ENCODE data around the gene PPEF2.

GRCh38 chr4:75898536-75898935 lies 3.7 kb downstream of the PPEF2 start:
- TF ChIP-seq, protein P1, sequence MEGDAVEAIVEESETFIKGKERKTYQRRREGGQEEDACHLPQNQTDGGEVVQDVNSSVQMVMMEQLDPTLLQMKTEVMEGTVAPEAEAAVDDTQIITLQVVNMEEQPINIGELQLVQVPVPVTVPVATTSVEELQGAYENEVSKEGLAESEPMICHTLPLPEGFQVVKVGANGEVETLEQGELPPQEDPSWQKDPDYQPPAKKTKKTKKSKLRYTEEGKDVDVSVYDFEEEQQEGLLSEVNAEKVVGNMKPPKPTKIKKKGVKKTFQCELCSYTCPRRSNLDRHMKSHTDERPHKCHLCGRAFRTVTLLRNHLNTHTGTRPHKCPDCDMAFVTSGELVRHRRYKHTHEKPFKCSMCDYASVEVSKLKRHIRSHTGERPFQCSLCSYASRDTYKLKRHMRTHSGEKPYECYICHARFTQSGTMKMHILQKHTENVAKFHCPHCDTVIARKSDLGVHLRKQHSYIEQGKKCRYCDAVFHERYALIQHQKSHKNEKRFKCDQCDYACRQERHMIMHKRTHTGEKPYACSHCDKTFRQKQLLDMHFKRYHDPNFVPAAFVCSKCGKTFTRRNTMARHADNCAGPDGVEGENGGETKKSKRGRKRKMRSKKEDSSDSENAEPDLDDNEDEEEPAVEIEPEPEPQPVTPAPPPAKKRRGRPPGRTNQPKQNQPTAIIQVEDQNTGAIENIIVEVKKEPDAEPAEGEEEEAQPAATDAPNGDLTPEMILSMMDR (IDR thresholded peaks at IDR 0.05) = no peak
- no peak for TF ChIP-seq POLR2AphosphoS5 (IDR thresholded peaks at IDR 0.05)
